SKM-1 (cell line): ENCODE measurements around the gene CSGALNACT2.
"Not testable (repeated sequence)": the region's sequence is repeated elsewhere in the genome, so short reads cannot be mapped to it uniquely, and the experiment has no call there.

Source experiments
- DNase-seq: peaks from one replicate; lab custom pipeline; 2025; ENCODE audit not compliant: unreplicated experiment; lab: John Stamatoyannopoulos, UW

CSGALNACT2 gene

DNA sequence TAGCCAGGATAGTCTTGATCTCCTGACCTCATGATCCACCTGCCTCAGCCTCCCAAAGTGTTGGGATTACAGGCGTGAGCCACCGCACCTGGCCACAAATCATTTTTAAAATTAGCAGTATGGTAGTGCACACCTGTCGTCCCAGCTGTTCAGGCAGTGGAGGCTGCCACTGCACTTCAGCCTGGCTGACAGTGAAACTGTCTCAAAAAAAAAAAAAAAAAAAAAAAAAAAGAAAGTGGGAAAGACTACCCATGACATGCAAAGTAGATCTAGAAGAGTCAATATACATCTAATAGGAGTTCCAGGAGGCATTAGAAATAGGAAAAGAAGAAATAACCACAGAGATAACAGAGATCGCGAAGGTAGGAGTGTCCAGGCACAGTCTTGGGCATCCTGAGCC lies 3.2 kb downstream of the CSGALNACT2 start:
- no peak for DNase-seq

DNA sequence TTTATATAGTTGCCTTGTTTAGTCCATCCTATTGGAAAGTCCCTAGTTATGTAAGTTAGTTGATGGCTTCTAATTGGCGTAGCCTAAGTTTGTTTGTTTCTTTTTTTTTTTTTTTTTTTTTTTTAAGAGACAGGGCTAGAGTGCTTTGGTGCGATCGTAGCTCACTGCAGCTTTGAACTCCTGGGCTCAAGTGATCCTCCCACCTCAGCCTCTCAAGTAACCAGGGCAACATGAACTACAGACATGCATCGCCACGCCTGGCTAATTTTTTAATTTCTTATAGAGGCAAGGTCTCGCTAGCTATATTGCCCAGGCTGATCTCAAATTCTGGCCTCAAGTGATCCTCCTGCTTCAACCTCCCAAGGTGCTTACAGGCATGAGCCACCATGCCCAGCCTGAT lies 7.1 kb downstream of the CSGALNACT2 start:
- no peak for DNase-seq

DNA sequence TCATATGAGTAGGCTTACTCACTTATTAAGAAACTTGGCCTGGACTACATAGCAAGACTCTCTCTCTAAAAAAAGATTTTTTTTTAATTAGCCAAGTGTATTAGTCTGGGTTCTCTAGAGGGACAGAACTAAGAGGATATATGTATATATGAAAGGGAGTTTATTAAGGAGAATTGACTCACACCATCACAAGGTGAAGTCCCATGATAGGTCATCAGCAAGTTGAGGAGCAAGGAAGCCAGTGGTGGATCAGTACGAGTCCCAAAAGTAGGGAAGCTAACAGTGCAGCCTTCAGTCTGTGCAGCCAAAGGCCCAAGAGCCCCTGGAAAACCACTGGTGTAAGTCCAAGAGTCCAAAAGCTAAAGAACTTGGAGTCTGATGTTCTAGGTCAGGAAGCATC lies 7.7 kb downstream of the CSGALNACT2 start:
- DNase-seq = not testable (repeated sequence)

DNA sequence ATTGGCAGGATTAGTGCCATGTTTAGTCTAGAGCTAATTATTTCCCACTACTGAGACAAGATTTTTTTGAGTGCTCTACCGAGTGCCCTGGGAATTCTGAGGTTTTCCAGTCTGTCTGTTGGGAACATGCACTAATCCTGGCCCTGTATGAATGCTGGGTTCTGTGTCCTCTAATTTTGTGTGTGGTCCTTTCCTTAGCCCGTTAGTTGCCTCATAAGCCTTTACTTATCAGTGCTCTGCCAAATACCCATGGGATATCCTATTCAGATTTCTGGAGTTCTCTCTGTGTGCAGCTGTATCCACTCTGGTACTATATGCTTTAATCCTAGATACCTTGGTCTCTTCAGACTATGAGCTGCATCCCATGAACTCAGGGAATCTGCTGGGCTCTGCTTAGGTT lies 13.1 kb downstream of the CSGALNACT2 start:
- no peak for DNase-seq

DNA sequence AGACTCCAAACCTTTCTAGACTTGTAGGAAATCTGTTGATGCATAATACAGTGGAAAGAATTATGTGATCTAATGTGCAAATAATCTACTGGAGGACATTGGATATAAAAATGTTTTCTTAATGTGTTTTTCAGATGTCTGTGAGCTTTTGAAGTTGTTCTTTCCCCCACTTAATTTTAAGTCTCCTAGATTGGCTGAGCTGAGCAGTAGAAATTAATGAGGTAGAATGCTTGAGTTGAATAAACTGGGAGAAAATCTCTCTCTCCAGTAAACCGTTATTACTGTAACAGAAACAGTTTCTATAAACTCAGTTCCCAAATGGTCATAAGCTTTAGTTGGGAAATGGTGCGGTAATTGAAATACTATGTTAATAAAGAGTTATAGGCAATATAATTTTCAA lies 15.7 kb downstream of the CSGALNACT2 start:
- DNase-seq = no peak

DNA sequence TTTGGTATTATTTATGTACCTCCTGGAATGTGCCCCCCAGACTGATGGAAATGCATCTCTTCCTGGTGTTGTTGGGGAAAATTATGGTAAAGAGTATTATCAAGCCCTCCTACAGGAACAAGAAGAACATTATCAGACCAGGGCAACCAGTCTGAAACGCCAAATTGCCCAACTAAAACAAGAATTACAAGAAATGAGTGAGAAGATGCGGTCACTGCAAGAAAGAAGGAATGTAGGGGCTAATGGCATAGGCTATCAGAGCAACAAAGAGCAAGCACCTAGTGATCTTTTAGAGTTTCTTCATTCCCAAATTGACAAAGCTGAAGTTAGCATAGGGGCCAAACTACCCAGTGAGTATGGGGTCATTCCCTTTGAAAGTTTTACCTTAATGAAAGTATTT lies 17.0 kb downstream of the CSGALNACT2 start:
- DNase-seq = no peak

DNA sequence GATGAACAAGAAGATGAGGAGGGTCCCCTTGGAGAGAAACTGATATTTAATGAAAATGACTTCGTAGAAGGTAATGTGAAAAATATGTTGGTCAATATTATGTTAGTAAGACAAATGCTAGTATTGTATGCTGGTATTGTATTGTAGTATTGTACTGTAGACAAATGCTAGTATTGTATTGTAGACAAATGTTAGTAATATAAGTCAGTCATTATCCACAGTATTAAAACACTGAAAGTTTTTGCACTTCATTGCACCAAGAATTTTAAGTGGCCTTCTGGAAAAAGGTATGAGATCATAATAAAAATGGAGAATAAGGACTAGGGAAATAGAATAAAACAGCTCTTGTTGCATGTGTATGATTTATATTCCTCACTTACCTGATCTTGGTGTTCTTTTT lies 17.5 kb downstream of the CSGALNACT2 start:
- no peak for DNase-seq

DNA sequence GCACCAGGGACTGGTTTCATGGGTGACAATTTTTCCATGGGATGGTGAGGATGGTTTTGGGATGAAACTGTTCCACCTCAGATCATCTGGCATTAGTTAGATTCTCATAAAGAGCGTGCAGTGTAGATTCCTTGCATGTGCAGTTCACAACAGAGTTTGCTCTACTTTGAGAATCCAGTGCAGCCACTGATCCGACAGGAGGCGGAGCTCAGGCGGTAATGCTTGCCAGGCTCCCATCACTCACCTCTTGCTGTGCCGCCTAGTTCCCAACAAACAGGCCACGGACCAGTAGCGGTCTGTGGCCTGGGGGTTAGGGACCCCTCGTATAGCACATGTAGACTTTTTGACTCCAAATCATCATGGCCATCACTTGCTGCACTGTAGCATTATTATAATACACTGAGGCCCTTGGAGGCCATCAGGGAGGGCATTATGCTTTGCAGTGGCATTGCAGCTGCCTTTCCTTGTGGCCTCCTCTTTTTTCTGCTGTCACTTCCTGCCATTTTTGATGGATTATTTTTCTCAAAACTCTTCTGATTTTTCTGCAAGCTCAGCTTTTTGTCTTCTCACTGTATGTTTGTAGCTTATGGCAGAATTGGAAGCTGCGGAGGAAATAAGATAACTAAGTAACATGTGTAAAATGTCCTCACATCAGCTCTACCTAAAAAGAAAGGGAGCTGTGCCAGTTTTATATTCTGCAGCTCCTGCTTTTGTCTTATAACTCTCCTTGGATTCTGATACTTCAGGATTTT lies 18.5 kb downstream of the CSGALNACT2 start:
- DNase-seq = no peak

DNA sequence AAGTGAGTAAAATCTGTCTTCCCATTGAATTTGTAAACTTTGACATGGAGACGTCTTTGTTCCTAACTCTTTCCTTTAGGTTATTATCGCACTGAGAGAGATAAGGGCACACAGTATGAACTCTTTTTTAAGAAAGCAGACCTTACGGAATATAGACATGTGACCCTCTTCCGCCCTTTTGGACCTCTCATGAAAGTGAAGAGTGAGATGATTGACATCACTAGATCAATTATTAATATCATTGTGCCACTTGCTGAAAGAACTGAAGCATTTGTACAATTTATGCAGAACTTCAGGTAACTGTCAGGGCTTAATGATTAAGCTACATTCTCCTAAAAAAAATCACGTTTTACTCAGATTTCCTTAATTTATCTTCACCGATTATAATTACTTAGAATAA lies 20.4 kb downstream of the CSGALNACT2 start:
- no peak for DNase-seq

DNA sequence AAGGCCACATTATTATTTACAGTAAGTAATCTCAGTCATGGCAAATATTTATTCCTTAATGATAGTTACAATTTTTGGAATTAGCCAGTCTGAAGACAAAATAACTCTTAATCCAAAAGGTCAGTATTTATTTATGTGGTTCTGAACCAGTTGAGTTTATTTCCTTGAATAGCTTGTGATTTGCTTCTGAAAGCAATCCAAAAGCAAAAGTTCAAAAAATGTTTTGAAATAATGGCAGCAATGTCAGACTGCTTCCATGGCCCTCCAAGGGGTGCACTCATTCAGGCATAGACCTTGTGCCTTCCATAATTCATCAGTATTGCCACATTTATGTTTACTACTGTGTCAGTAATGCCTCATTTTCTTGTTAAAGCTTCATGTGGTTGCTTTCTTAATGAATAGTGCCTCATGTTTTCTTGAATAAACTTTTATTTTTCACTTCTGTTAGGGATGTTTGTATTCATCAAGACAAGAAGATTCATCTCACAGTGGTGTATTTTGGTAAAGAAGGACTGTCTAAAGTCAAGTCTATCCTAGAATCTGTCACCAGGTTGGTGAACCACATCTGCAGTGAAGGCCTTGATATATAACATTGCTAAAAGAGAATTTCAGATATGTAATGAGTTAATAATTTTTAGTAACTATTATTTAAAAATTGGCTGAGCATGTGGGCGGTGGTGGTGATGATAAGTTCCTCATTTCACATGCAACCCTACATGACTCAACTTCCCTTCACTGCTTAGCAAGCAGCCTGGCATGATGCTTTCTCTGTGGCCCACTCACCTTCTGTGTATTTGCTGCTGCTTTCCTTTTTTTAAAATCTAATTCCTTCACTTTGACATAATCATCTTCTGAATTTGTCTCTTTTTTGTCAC lies 22.0 kb downstream of the CSGALNACT2 start:
- DNase-seq = peak; percentile 32

DNA sequence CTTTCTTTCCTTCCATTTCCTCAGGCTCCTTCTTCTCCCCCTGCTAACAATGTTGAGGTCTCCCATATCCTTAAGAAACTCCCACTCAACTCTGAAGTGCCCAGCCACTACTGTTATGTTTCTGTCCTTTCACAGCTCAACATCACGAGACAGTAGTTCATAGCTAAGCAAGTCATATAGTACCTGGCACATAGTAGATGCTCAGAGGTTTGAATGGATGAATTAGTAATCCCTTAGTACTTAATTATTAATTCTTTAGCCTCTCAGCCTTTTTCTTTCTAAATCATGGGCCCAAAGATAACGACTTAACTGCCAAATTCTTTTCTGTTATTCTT lies 22.6 kb downstream of the CSGALNACT2 start:
- DNase-seq = no peak

DNA sequence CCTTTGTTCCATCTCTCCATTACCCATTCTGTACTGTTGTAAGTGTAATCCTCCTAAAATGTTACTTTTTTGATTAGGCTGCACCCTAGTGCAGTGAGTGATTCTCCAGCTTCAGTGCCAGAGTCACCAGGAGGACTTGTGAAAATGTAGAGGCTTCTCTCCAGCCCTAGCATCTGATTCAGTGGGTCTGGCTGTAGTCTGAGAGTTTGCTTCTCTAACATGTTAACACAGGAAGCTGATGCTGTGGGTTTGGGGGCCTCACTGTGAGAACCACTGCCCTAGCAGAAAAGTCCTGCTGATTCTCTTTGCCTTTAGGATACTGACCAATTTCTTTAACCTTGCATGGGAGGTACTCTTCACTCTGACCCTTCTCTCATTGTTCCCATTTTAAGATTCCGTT lies 24.4 kb downstream of the CSGALNACT2 start:
- no peak for DNase-seq

DNA sequence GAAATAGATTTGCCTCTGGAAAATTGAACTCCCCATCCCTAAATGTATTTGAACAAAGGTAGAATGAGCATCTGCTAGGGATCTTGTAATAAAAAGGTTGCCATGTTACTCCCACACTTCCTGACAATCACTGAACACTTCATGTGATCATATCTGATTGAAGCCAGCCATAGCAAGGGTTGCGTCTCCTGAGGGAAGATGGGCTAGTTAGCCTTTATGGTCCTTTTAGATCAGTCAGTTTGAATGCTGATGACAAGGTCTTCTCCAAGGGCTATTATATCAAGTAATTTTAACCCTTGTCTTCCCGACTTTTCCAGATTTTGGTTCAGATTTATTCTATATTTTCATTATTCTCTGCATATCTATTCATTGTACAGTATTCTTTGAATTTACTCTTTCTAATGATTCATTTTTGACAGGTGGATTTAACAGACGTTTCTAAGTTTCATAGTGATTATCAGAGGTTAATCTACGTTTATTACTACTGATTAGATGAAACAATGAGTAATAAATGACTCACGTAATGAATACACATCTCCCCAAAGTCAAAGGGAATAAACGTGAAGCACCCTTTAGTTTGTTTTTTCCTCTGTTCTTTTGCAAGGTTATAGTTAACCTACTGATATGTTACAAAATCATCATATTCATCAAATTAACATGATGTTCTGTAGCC lies 28.1 kb downstream of the CSGALNACT2 start:
- DNase-seq = no peak

DNA sequence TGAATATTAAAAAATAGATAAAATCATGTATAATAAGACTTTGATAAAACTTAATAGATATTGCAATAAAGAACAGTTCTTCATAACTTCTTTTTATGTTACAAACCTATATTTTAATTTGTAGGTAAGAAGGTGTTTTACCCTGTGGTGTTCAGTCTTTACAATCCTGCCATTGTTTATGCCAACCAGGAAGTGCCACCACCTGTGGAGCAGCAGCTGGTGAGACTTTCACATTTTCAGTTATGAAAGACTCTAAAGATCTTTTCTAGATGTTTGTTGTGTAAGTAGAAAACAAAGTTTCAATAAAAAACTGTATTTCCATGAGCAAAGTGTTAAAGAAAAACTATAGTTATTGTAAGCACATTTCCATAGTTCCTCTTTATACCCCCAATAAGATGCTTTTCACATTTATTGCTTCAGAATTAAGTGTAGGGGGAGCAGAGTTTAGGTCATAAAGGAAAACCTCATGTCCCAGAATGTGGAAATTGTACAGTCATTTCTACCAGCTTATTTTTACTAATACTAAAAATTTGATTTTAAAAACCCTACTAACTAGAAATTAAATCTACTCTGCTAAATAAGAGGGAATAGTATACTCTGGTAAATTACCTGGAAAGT lies 28.7 kb downstream of the CSGALNACT2 start:
- no peak for DNase-seq

DNA sequence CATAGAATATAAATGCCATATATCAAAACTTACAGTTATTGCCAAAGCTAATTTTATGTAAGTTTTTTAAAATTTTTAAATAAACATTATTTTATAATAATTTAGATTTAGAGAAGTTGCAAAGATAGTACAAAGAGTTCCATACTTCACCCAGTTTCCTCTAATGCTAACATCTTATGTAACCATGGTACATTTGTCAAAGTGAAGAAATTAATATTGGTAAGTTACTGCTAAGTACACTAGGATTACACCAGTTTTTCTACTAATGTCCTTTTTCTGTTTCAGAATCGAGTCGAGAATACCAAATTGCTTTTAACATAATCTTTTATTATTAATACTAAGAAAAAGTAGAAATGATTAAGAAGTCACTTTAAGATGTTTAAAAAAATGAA lies 29.2 kb downstream of the CSGALNACT2 start:
- no peak for DNase-seq

DNA sequence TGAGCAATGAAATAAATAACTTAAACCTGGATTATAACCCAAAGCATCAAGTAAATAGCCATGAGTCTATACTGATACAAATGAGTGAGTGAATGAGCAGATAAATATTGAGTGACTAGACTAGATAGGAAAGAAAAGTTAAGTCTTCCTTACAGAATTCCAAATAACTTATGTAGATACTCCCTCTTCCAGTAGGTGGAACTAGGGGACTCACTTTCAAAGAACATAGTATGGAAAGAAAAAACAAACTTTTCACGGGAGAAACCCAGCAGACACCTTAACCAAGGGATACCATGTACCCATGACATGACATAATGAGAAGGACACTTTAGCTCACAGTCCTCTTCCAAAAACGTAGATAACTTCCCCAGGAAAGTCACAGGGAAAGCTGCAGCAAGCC lies 32.2 kb downstream of the CSGALNACT2 start:
- no peak for DNase-seq

DNA sequence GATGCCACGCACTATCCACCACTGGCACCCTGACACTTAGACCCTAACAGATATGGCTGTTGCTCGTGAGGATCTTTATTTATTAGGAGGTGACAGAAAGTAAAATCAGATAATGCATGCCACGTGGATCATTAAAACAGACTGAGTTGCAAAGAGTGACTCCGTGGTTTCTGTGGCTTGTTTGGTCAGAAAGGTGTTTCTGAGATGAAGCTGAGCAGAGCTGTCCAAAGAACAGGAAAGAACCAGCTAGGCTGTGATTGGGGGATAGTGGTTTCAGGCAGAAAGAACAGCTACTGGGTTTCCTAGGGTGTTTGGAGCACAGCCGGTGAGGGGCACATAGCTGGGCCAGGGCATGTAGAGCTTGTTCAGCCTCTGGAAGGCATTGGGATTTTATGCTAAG lies 34.4 kb downstream of the CSGALNACT2 start:
- no peak for DNase-seq

DNA sequence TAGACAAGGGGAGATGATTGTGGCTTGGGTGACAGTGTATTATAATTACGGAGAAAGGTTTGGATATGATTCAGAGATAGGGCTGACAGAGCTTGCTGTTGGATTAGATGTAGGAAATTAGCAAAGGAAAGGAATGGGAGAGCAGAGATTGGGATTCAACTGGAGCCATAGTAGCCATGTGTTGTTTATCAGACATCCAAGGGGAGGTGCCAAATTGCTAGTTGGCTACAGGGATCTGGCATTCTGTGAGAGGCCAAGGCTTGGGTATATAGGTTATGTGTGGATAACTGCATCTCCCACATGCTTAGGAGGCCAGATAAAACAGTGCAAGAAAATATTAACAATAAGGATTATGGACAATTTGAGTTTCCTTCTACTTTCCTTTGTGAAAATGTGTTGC lies 34.9 kb downstream of the CSGALNACT2 start:
- DNase-seq = no peak

DNA sequence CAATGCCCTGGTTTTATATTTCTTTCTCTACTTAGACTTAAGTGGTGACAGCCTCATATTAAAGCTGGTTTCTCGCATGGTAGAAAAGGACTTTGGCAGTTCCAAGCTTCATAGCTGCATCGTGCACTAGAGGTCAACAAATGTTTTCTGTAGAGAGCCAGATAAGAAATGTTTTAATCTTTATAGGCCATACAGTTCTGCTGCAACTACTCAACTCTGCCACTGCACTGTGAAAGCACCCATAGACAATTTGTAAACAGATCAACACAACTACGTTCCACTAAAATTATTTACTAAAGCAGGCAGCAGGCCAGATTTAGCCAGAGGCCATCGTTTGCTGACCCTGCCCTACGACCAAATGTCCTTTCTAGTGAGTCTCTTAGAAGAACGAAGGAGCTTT lies 36.7 kb downstream of the CSGALNACT2 start:
- no peak for DNase-seq

DNA sequence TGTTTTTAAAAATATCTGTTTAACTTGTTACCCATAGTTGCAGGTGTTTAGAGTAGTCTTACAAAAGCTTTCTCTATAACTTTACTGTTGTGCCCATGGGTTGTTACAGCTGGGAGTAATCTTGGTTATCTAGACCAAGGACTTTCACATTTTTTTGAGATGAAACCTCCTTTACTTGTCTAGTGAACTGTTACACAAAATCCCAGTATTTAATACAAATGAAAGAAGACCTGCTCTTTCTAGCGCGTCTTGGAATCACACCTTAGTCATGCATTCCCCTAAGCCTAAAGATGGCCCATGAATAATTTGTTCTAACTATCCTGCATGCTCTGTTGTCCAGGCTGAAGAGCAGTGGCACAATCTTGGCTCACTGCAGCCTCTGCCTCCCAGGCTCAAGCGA lies 38.0 kb downstream of the CSGALNACT2 start:
- no peak for DNase-seq

DNA sequence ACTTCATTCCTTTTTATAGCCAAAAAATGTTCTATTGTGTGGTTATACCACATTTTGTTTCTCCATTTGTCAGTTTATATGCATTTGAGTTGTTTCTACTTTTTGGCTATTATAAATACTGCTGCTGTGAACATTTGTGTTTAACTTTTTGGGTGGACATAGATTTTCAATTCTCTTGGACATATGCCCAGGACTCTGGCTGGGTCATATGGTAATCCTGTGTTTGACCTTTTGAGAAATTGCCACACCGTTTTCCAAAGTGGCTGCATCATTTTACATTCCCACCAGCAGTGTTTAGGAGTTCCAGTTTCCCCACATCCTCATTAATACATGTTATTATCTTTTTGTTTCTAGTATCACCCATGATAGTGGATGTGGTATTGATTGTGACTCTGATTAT lies 39.4 kb downstream of the CSGALNACT2 start:
- DNase-seq = no peak

DNA sequence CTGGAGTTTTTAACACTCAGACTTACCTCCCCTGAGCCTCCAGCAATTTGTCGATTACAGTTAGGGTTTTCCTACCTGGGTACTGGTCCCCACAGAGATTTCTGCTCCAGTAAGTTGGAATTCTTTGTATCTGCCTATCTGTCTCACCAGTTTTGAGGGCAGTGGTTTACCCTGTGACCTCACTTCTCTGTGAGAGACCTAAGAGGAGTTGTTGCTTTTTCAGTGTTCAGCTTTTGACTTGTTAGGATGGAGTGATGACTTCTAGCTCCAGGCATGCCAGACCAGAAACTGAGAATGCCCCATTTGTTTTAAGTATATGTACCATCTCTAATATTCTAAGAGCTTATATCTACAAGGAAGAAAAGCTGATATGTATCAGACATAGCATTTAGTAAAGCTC lies 42.9 kb downstream of the CSGALNACT2 start:
- no peak for DNase-seq
